HepG2 (cell line): ENCODE measurements around the gene MYO5A. TPM values are rescaled to one million over a fixed set of nuclear protein-coding genes. Genes with fewer than 3 reads are reported as not detected.

ENCODE experiments used
- CBFB ChIP-seq: sonication (generic); formaldehyde crosslinking; IDR thresholded peaks from 2 replicates; pipeline ENCODE4 v1.4.0; 2020; ENCODE audit warnings: missing genetic modification reagents
- MAF1 ChIP-seq: sonication (generic); formaldehyde crosslinking; IDR thresholded peaks from 2 replicates; pipeline ENCODE4 v1.5.0; 2020; ENCODE audit warnings: missing genetic modification reagents, borderline replicate concordance
- NR3C1 ChIP-seq: sonication (generic); formaldehyde crosslinking; IDR thresholded peaks from 2 replicates; pipeline ENCODE4 v1.4.0; 2020; ENCODE audit warnings: missing genetic modification reagents
- PATZ1 ChIP-seq: sonication (generic); formaldehyde crosslinking; IDR thresholded peaks from 2 replicates; pipeline ENCODE4 v1.4.0; 2020; ENCODE audit warnings: missing genetic modification reagents
- PBX2 ChIP-seq: IDR thresholded peaks from 2 replicates; pipeline ENCODE4 v1.6.1; 2016; ENCODE audit warnings: control low read depth
- TFDP2 ChIP-seq: sonication (generic); formaldehyde crosslinking; IDR thresholded peaks from 2 replicates; pipeline ENCODE4 v1.4.0; 2020; ENCODE audit warnings: missing genetic modification reagents
- ZBTB25 ChIP-seq: IDR thresholded peaks from 2 replicates; pipeline ENCODE4 v1.6.1; 2018; ENCODE audit warnings: missing genetic modification reagents
- ZHX2 ChIP-seq, 2 experiments: sonication (generic) in 1 of 2; formaldehyde crosslinking in 1 of 2; IDR thresholded peaks; 2 replicates each; pipeline versions ENCODE4 v1.6.1 to v1.9.0; 2014 to 2022; ENCODE audit warnings: antibody characterized with exemption in 1 of 2, borderline replicate concordance in 1 of 2, inconsistent platforms in 1 of 2, low read depth in 1 of 2, missing genetic modification reagents in 1 of 2
- ZMAT3 ChIP-seq: sonication (generic); formaldehyde crosslinking; conservative IDR thresholded peaks from 2 replicates; pipeline ENCODE4 v1.7.0; 2021; ENCODE audit warnings: missing genetic modification reagents
- ZNF609 ChIP-seq: sonication (generic); formaldehyde crosslinking; IDR thresholded peaks from 2 replicates; pipeline ENCODE4 v1.4.0; 2020; ENCODE audit warnings: mild to moderate bottlenecking, missing genetic modification reagents, borderline replicate concordance
- polyA plus RNA-seq, 8 experiments: library from polyadenylated mRNA; depleted of rRNA in 3 of 8; stranded (reverse) in 7 of 8; unstranded in 1 of 8; fragments of >200 nt; fragmentation: Illumina TruSeq in 4 of 8; extraction: Trizol in 4 of 8; gene quantifications; 2 replicates each; pipeline versions ENCODE4 v1.2.1 to v1.2.3, GENCODE V29; 2011 to 2016; ENCODE audit warnings: low read depth in 4 of 8, missing spikeins in 1 of 8, mixed read lengths in 1 of 8; ENCODE audit not compliant: insufficient read depth in 1 of 8
- total RNA-seq, 5 experiments: library from RNA; depleted of rRNA; stranded (reverse); fragments of >200 nt; fragmentation: Illumina TruSeq; extraction: Trizol; gene quantifications; 2 replicates each; pipeline ENCODE4 v1.2.3, GENCODE V29; 2016; ENCODE audit warnings: low read depth in 1 of 5

MYO5A gene
- total and polyA plus RNA-seq, 2 of the 13 experiments (the other 11 are each of a cell fraction or from before 2014, with no cell fraction given) = 2.8 to 4.8 TPM

GRCh38 chr15:52288051-52288942, 240.4 kb downstream of the MYO5A start (continued):
- TF ChIP-seq ZNF609 (CRISPR knock-in tag) = peak; percentile 94
- TF ChIP-seq ZBTB25 (CRISPR knock-in tag) = peak; percentile 73
- TF ChIP-seq PBX2 = peak; percentile 54
- TF ChIP-seq ZHX2 (IDR thresholded peaks at IDR 0.05; ENCODE audit: low read depth) = no peak
- no peak for TF ChIP-seq ZHX2 (CRISPR knock-in tag; IDR thresholded peaks at IDR 0.05; ENCODE audit: borderline replicate concordance)
- peak; percentile 80 for TF ChIP-seq CBFB
- no peak for TF ChIP-seq TFDP2 (CRISPR knock-in tag)
- TF ChIP-seq PATZ1 (CRISPR knock-in tag) = peak; percentile 80
- peak; percentile 79; the same call in 1 of the 2 replicates for TF ChIP-seq MAF1 (CRISPR knock-in tag)
- TF ChIP-seq NR3C1 (CRISPR knock-in tag) = no peak
- 0 out of 2 replicates have a peak, but pooled peaks have one; percentile 28 for TF ChIP-seq ZMAT3
